ENCODE data around the gene PTRH1.
"Not testable (repeated sequence)": the region's sequence is repeated elsewhere in the genome, so short reads cannot be mapped to it uniquely, and the experiment has no call there.

PTRH1 gene, protein sequence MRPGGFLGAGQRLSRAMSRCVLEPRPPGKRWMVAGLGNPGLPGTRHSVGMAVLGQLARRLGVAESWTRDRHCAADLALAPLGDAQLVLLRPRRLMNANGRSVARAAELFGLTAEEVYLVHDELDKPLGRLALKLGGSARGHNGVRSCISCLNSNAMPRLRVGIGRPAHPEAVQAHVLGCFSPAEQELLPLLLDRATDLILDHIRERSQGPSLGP

DNA sequence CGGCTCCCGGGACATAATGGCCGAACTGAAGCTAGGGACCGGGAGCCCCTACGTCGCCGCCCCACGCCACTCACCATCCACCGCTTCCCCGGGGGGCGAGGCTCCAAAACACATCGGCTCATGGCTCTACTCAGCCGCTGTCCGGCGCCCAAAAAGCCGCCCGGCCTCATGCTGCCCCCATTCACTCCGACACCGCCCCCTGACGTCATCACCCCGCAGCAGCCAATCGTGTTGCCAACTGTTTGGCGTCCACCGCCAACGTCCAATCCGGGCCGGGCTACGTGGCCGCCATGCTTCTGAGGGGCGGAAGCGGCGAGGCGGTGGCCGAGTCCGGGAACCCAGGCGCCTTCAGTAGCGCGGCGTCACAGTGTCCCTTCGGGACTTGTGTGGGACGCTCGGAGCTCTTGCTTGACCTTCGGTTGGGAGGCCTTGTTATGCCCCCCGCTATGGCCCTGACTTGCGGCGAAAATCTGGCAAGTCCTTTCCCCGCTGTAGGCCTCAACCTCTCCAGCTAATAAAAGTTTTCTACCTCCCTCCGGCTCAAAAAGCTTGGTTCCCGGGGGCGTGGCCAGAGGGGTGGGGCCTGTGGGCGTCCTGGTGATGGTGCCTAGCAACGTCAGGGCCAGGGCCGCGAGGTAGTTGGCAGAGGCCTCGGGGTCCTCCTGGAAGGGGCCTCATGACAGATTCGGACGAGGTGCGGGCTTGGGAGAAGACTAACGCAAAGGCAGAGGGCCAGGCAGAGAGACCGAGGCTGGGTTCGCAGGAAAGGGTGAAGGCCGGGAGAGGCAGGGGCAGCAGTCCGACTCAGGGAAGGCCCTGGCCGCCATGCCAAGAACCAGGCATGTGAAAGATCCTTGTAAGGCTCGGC lies at the start of gene PTRH1, which contains the start of gene TTC16:
PTRH1 (minus strand) TSS at position 194 of the 868 bp plus-strand sequence; CDS start at position 170, 24 bp downstream.
TTC16 (plus strand) TSS at position 610 of the 868 bp plus-strand sequence; CDS start at position 677, 67 bp downstream.
- H3K4me1 ChIP-seq (ENCODE audit: insufficient read depth, low read length) = no peaks in the 10 kb centered on the region; the same call in 1 of the 2 replicates

DNA sequence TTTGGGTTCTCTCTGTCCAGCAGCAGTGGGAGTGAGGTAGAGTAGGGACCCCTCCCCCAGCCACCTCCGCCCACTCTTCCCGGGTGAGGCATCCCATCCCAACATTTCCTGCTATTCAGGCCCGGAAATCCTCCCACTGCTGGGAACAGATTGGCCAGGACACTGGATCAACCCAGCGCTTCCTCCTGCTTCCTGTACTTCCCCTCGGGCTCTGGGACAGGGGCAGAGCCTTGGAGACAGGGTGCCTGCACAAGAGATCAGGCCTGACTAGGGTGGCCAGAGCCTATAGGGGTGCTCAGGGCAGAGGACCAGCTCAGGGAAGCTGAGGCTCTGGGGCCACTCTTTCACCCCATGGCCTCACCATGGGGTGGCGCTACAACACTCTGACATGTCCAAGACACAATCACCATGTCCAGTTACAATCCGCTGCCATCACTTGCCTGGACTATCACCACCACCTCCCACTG lies 48.5 kb upstream of the PTRH1 start:
- no peaks in the 10 kb centered on the region for H3K9me3 ChIP-seq (ENCODE audit: control insufficient read depth, insufficient read depth, low read length)
- H3K36me3 ChIP-seq (ENCODE audit: insufficient read depth, low read length) = no peaks in the 10 kb centered on the region
- no peak overlapping the region for H3K9ac ChIP-seq (ENCODE audit: low read depth, low read length)
- peaks cover 33% of the 10 kb centered on the region for H3K4me1 ChIP-seq (ENCODE audit: insufficient read depth, low read length)

More for the DNA sequence above, at the start of gene PTRH1, which contains the start of gene TTC16:
- no peaks in the 10 kb centered on the region for H3K9me3 ChIP-seq (ENCODE audit: control insufficient read depth, insufficient read depth, low read length)
- H3K9ac ChIP-seq (ENCODE audit: low read depth, low read length) = peak within 1 kb of the TSS; percentile 84; the same call in 1 of the 2 replicates
- no peaks in the 10 kb centered on the region for H3K36me3 ChIP-seq (ENCODE audit: insufficient read depth, low read length)

DNA sequence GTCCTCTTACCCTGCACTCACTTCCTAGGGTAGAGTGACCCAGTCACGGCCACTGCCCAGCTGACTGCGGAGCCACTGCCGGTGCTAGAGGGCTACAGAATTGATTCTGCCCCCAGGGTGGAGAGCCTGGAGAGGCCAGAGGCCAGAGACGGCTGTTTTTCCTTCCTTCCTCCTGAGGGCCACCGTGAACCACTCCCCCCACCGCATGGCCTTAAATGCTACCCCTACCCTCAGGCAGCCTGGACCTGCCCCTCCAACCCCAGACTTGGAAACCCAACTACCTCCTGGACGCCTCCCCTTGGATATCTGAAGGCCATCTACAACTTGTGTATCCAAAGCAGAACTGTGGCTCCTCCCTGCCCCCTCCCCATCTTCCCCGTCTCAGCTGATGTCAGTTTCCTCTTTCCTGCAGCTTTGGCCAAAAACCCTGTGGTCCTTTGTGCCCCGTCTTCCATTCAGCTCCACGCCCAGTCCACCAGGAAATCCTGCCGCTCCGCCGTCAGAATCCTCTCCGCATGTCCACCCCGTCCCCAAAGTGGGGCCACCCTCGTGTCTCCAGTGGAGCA lies 46.7 kb upstream of the PTRH1 start:
- peaks cover 19% of the 10 kb centered on the region for H3K4me1 ChIP-seq (ENCODE audit: insufficient read depth, low read length)
- no peaks in the 10 kb centered on the region for H3K9me3 ChIP-seq (ENCODE audit: control insufficient read depth, insufficient read depth, low read length)
- no peaks in the 10 kb centered on the region for H3K36me3 ChIP-seq (ENCODE audit: insufficient read depth, low read length)
- no peak overlapping the region for H3K9ac ChIP-seq (ENCODE audit: low read depth, low read length)

DNA sequence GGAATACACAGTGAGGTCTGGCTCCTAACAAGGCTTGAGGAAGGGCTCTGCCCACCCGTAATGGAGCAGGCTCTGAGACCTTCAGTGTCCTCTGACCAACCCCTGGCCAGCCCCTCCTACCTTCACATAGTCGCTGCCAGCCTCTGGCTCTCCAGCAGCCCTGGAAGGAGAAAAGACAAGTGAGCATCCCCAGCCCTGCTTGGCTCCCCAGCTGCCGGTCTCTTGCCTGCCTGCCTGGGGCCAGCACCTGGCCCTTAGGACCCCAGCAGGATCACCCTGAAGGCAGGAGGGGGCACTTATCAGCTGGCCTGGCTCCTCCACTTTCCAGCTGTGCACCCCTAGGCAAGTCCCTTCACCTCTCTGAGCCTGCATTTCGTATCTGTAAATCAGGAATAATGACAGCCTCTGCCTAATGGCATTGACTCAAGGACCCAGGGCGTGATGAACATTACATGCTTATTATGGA lies 46.1 kb upstream of the PTRH1 start:
- Histone ChIP-seq H3K9ac (ENCODE audit: low read depth, low read length) (no peak overlapping the region), H3K36me3 (ENCODE audit: insufficient read depth, low read length) (no peaks in the 10 kb centered on the region), H3K9me3 (ENCODE audit: control insufficient read depth, insufficient read depth, low read length) (no peaks in the 10 kb centered on the region), H3K4me1 (ENCODE audit: insufficient read depth, low read length) (peaks cover 19% of the 10 kb centered on the region)

DNA sequence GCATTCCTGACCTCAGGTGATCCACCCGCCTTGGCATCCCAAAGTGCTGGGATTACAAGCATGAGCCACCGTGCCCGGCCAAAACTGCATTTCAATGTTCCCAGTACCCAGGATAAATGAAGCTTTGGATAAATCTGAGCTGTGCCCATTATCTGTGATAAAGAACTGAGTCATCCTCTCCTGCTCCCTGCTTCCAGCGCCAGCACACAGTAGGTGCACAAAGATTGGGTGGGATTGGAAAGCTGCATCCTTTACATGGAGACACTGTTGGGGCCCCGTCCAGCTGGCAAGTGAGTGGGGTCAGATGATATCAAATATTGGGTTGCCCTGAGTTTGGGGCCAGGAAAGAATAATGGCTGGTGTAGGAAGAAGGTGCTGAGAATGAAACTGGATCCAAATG lies 45.6 kb upstream of the PTRH1 start:
- Histone ChIP-seq H3K4me1 (ENCODE audit: insufficient read depth, low read length) (peaks cover 19% of the 10 kb centered on the region), H3K9ac (ENCODE audit: low read depth, low read length) (no peak overlapping the region), H3K36me3 (ENCODE audit: insufficient read depth, low read length) (no peaks in the 10 kb centered on the region), H3K9me3 (ENCODE audit: control insufficient read depth, insufficient read depth, low read length) (no peaks in the 10 kb centered on the region)

DNA sequence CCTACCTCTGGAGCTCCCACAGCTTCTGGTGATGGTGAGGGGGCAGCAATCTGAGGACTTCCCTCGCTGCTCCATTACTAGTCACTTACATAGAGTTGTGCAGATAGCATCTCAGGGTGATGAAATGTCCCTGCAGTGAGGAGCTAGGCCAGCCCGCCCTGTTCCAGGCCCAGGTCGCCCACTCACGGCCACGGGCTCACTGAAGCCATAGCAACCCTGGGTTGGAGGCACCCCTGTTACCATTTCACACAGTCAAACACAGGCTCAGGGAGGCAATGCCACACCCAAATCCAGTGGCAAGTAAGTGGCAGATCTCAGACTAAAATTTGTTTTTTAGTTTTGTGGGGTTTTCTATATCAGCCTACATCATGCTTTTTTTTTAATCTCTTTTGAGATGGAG lies 43.4 kb upstream of the PTRH1 start:
- peaks cover 13% of the 10 kb centered on the region for H3K4me1 ChIP-seq (ENCODE audit: insufficient read depth, low read length)
- no peak overlapping the region for H3K9ac ChIP-seq (ENCODE audit: low read depth, low read length)
- H3K36me3 ChIP-seq (ENCODE audit: insufficient read depth, low read length) = no peaks in the 10 kb centered on the region
- H3K9me3 ChIP-seq (ENCODE audit: control insufficient read depth, insufficient read depth, low read length) = no peaks in the 10 kb centered on the region

DNA sequence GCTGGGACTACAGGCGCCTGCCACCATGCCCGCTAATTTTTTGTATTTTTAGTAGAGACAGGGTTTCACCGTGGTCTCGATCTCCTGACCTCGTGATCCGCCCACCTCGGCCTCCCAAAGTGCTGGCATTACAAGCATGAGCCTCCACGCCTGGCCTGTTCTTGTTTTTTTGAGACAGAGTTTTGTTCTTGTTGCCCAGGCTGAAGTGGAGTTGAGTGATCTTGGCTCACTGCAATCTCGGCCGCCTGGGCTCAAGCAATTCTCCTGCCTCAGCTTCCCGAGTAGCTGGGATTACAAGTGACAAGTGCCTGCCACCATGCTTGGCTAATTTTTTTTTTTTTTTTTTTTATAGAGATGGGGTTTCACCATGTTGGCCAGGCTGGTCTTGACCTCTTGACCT lies 41.3 kb upstream of the PTRH1 start:
- not testable (repeated sequence) for H3K9ac ChIP-seq (ENCODE audit: low read depth, low read length); H3K36me3 ChIP-seq (ENCODE audit: insufficient read depth, low read length); H3K9me3 ChIP-seq (ENCODE audit: control insufficient read depth, insufficient read depth, low read length); H3K4me1 ChIP-seq (ENCODE audit: insufficient read depth, low read length)

DNA sequence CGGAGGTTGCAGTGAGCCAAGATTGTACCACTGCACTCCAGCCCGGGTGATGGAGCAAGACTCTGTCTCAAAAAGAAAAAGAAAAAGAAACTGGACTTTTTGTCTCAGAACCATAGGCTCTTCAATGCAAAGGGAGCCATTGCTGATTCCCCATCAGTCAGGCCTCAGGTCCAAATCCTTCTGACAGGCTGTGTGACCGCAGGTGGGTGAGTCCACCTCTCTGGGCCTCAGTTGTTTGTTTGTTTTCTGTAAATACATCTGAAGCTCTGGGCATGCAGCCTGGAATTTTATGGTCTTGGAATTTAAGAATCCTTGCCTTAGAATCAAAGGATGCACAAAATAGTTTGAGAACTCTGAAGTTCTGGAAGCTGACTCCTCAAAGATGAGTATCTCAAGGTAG lies 40.8 kb upstream of the PTRH1 start:
- no peaks in the 10 kb centered on the region for H3K36me3 ChIP-seq (ENCODE audit: insufficient read depth, low read length)
- no peaks in the 10 kb centered on the region; the same call in 1 of the 2 replicates for H3K4me1 ChIP-seq (ENCODE audit: insufficient read depth, low read length)
- no peaks in the 10 kb centered on the region for H3K9me3 ChIP-seq (ENCODE audit: control insufficient read depth, insufficient read depth, low read length)
- no peak overlapping the region for H3K9ac ChIP-seq (ENCODE audit: low read depth, low read length)

DNA sequence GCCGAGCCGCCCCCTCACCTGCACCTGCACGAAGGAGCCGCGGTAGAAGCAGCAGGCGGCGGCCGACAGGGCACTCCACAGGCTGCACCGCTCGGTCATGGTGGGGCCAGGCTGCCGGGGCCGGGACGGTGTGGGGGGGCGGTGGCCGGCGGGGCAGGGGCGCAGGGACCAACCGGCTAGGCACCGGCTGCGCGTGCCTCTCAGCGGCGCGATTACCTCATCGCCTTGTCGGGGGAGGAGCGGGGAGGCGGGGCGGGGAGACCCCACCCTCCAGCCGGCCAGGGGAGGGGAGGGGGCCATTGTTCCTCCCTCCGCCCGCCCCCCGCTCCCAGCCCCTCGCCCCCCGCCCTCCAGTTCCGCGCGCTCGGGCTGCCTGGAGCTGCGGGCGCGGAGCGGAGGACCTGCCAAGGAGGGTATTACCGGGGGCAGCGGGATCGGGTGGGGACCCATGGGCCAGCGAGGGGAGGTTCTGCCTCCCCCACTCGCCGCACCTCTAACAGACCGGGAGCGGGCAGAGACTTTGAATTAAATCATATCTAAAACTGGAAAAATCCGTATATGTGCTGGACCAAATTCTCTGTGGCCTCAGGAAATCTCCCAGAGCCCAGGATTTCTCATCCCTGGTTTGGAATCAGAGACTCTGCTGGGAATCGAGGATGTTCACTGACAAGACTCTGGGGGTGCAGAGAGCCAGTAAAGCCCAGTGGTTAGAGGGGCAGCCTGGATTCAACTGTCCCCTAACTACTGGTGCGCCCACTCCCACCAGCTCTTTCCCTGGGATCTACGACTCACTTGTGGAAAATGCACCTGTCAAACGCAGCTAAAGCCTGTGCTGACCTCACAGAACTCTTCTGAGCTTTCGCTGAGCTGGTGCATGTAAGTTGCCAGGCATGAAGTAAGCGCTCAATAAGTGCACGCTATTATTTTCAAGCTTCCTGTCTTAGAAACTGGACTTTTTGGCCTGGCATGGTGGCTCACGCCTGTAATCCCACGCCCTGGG lies 39.9 kb upstream of the PTRH1 start:
- no peaks in the 10 kb centered on the region; the same call in 1 of the 2 replicates for H3K36me3 ChIP-seq (ENCODE audit: insufficient read depth, low read length)
- peak overlapping the region; percentile 58 for H3K9ac ChIP-seq (ENCODE audit: low read depth, low read length)
- H3K9me3 ChIP-seq (ENCODE audit: control insufficient read depth, insufficient read depth, low read length) = no peaks in the 10 kb centered on the region
- no peaks in the 10 kb centered on the region; the same call in 1 of the 2 replicates for H3K4me1 ChIP-seq (ENCODE audit: insufficient read depth, low read length)

DNA sequence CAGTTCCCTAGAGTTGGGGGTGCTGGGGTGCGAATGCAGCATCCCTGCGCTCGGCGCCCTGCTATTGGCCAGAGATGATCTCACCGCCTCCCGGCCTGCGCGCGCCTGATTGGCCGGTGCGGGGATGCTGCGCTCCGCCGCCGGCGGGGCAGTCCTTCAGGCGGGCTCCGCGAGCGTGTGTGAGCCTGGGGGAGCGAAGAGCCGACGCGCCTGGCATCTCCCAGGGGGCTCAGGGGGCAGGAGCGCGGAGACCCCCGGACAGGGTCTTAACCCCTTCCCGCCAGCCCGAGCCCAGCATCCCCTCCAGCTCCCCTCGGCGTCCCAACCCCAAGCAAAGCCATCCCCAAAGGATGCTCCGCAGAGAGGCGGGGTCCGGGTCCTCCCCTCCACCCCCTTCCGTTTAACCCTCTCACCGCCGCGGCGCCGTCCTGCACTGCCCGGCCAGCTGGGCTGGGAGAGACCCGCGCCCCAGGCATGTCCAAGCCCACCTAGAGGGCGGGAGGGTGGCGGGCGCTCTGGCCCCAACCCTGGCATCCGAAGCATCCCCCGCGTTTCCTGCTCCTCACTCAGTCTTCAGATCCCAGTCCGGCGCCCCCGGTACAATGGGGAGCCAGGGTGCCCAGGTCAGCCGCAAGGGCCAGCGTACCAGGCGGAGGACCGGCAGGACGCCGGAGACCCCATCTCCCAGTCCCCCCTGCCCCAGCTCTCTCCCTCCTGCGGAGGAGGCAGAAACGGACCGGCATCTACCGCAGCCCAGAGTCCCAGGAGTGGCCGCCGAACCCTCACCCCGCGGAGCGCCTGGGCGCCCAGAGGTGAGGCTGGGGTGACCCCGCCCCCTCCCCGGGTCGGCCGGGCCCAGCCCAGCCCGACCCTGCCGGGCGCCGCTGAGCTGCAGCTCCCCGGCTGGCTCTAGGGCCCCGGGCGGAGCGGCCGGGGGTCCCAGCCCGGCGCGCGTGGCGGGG lies 38.9 kb upstream of the PTRH1 start:
- Histone ChIP-seq H3K36me3 (ENCODE audit: insufficient read depth, low read length) (no peaks in the 10 kb centered on the region; the same call in 1 of the 2 replicates), H3K9me3 (ENCODE audit: control insufficient read depth, insufficient read depth, low read length) (no peaks in the 10 kb centered on the region), H3K4me1 (ENCODE audit: insufficient read depth, low read length) (no peaks in the 10 kb centered on the region; the same call in 1 of the 2 replicates), H3K9ac (ENCODE audit: low read depth, low read length) (peak overlapping the region; percentile 58)

DNA sequence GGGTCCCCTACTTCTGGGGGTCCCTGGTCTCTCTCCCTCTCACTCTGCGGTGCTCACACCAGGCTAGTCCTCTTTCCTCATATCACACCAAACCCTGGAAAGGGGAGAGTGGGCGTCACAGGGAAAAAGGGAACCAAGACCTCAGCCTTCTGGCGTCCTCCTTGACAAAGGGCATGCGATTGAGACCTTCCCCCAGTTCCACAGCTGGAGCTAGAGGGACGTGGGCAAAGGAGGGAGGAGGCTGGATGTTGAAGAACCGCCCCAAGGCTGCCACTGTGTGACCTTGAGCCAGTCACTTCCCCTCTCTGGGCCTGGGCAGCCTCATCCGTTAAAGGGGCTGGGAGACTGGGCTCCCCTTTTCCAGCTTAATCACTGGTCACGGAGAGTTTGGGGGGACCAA lies 38.2 kb upstream of the PTRH1 start:
- Histone ChIP-seq H3K36me3 (ENCODE audit: insufficient read depth, low read length) (no peaks in the 10 kb centered on the region; the same call in 1 of the 2 replicates), H3K9me3 (ENCODE audit: control insufficient read depth, insufficient read depth, low read length) (no peaks in the 10 kb centered on the region), H3K9ac (ENCODE audit: low read depth, low read length) (no peak overlapping the region; the same call in 1 of the 2 replicates), H3K4me1 (ENCODE audit: insufficient read depth, low read length) (no peaks in the 10 kb centered on the region; the same call in 1 of the 2 replicates)

DNA sequence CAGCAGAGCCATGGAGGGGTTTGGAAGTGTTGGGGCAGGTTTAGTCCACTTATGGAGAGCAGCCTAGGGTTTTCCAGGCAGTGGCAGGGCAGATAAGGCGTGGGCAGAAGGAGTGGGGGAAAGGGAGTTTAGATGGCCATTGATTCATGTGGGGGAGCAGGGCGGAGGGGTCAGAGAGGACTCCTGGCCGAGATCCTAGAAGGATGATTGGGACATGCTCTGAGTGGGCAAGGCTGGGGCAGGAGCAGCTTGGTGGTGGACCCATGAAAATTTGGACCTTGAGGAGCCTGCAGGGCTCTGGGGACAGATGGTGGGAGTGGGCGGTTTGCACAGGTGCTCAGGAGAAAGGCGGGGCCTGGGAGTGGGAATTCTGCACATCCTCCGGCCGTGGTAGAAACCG lies 37.7 kb upstream of the PTRH1 start:
- H3K9ac ChIP-seq (ENCODE audit: low read depth, low read length) = no peak overlapping the region
- no peaks in the 10 kb centered on the region; the same call in 1 of the 2 replicates for H3K4me1 ChIP-seq (ENCODE audit: insufficient read depth, low read length)
- no peaks in the 10 kb centered on the region; the same call in 1 of the 2 replicates for H3K36me3 ChIP-seq (ENCODE audit: insufficient read depth, low read length)
- H3K9me3 ChIP-seq (ENCODE audit: control insufficient read depth, insufficient read depth, low read length) = no peaks in the 10 kb centered on the region
